PC-3 (cell line): ENCODE measurements around the gene C22orf42. TPM values are rescaled to one million over a fixed set of nuclear protein-coding genes. Genes with fewer than 3 reads are reported as not detected.
"Not testable (repeated sequence)": the region's sequence is repeated elsewhere in the genome, so short reads cannot be mapped to it uniquely, and the experiment has no call there.

ENCODE experiments used
- ATAC-seq: fragments of 200-7000 bp; cut with Tn5 transposase; 2 replicates; pipeline ENCODE4 v1.9.1; 2020; ENCODE audit warnings: mild to moderate bottlenecking, moderate library complexity
- BruUV-seq: library from RNA; stranded (reverse); fragments of 400-500 nt; replicated peaks from 2 replicates; lab custom pipeline; 2021; lab: Mats Ljungman, UMichigan
- CTCF ChIA-PET: fragments of 300-600 bp; sonication (Branson Sonifier 250); formaldehyde crosslinking; loops from one replicate; lab custom pipeline; 2022; ENCODE audit warnings: antibody characterized with exemption; lab: Charles Lee
- POLR2A ChIA-PET: fragments of 300-600 bp; sonication (Branson Sonifier 250); formaldehyde crosslinking; loops from one replicate; lab custom pipeline; 2022; ENCODE audit warnings: antibody characterized with exemption; ENCODE audit not compliant: unreplicated experiment; lab: Charles Lee
- DNase-seq: peaks from one replicate; pipeline ENCODE4 v3.0.0-alpha.2; 2015
- H2AFZ ChIP-seq: fragments of 300-600 bp; sonication (generic); 2 replicates; pipeline ENCODE4 v1.6.0; 2016; ENCODE audit warnings: antibody characterized with exemption, low read length
- H3F3A ChIP-seq: fragments of 300-600 bp; sonication (generic); one replicate; pipeline ENCODE4 v1.6.0; 2017; ENCODE audit warnings: antibody characterized with exemption, low read length, control low read depth, mild to moderate bottlenecking; ENCODE audit not compliant: unreplicated experiment
- H3K27ac ChIP-seq: fragments of 300-600 bp; sonication (generic); 2 replicates; pipeline ENCODE4 v1.5.1; 2016; ENCODE audit warnings: mild to moderate bottlenecking, low read length
- H3K27me3 ChIP-seq: fragments of 300-600 bp; sonication (generic); 2 replicates; pipeline ENCODE4 v1.6.1; 2016; ENCODE audit warnings: low read length, mixed read lengths
- H3K36me3 ChIP-seq: fragments of 300-600 bp; sonication (generic); 2 replicates; pipeline ENCODE4 v1.6.1; 2016; ENCODE audit warnings: low read depth, mixed run types, low read length, mixed read lengths
- H3K4me1 ChIP-seq: fragments of 300-600 bp; sonication (generic); 2 replicates; pipeline ENCODE4 v1.5.1; 2016; ENCODE audit warnings: low read length; ENCODE audit not compliant: insufficient read depth
- H3K4me2 ChIP-seq: fragments of 300-600 bp; sonication (generic); 2 replicates; pipeline ENCODE4 v1.6.0; 2016; ENCODE audit warnings: low read length
- H3K4me3 ChIP-seq: fragments of 300-600 bp; sonication (generic); 2 replicates; pipeline ENCODE4 v1.5.1; 2016; ENCODE audit warnings: mild to moderate bottlenecking, low read length, mixed read lengths
- H3K79me2 ChIP-seq: fragments of 300-600 bp; sonication (generic); 2 replicates; pipeline ENCODE4 v1.6.1; 2017; ENCODE audit warnings: low read length, mixed read lengths
- H3K9ac ChIP-seq: fragments of 300-600 bp; sonication (generic); 2 replicates; pipeline ENCODE4 v1.6.0; 2016; ENCODE audit warnings: mild to moderate bottlenecking, low read length
- H3K9me2 ChIP-seq: fragments of 300-600 bp; sonication (generic); replicated peaks from 2 replicates; pipeline ENCODE4 v1.6.1; 2016; ENCODE audit warnings: mixed run types, low read length, mixed read lengths
- H3K9me3 ChIP-seq: fragments of 300-600 bp; sonication (generic); 2 replicates; pipeline ENCODE4 v1.6.1; 2016; ENCODE audit warnings: low read length, mixed read lengths
- H4K20me1 ChIP-seq: fragments of 300-600 bp; sonication (generic); 2 replicates; pipeline ENCODE4 v1.6.1; 2016; ENCODE audit warnings: low read length, mixed read lengths
- EZH2 ChIP-seq: fragments of 300-600 bp; sonication (generic); IDR thresholded peaks from one replicate; pipeline ENCODE4 v1.6.1; 2017; ENCODE audit warnings: antibody characterized with exemption, mild to moderate bottlenecking, low read length; ENCODE audit not compliant: unreplicated experiment
- EZH2phosphoT487 ChIP-seq: fragments of 300-600 bp; sonication (generic); IDR thresholded peaks from 2 replicates; pipeline ENCODE4 v1.6.1; 2018; ENCODE audit warnings: mild to moderate bottlenecking, antibody characterized with exemption, low read length, borderline replicate concordance
- intact Hi-C: fragments of 100-400 bp; cut with micrococcal nuclease; formaldehyde crosslinking; loops from 2 replicates; pipeline ENCODE4 v1.9.0; 2023
- total RNA-seq: library from RNA; depleted of rRNA; stranded (reverse); fragments of >200 nt; gene quantifications from 2 replicates; pipeline ENCODE4 v1.2.3, GENCODE V29; 2014
- TF ChIP-seq, protein P1 (sequence below): fragments of 300-600 bp; sonication (generic); conservative IDR thresholded peaks from 2 replicates; pipeline ENCODE4 v1.5.1; 2017; ENCODE audit warnings: antibody characterized with exemption, low read depth, mild to moderate bottlenecking, low read length

The C22orf42 gene
- total RNA-seq, 1 experiment from 2014 or later, result not detected

DNA sequence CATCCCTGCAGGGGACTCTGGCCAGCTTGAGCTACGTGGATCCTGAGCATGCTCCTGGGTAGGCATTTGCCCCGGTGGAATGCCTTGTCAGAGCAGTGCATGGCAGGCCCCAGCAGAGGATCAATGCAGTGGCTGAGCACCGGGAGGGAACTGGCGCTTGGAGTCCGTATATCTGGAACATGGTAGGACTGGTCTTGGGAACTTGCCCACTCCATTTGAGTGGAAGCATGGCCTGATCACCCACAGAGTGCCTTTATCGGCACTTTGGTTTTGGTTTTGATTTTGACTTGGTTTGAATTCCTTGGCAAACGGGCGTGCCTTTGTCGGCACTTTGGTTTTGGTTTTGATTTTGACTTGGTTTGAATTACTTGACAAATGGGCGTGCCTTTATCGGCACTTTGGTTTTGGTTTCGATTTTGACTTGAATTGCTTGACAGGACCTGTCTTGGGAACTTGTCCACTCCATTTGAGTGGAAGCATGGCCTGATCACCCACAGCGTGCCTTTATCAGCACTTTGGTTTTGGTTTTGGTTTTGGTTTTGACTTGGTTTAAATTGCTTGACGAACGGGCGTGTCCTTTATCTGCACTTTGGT, 21.3 kb downstream of the C22orf42 start:
- H3K36me3 ChIP-seq, H3K9me3 ChIP-seq, H4K20me1 ChIP-seq, H3K27me3 ChIP-seq, POLR2A ChIA-PET, CTCF ChIA-PET, H3K9me2 ChIP-seq, BruUV-seq, H3K79me2 ChIP-seq, intact Hi-C loops, H3F3A ChIP-seq: not testable (repeated sequence)
- Histone ChIP-seq H3K4me1 (peaks cover 17% of the 10 kb centered on the region), H3K4me3 (peak overlapping the region; percentile 77), H2AFZ (peak overlapping the region; percentile 82), H3K27ac (peak overlapping the region; percentile 17), H3K9ac (peak overlapping the region; percentile 43), H3K4me2 (peak overlapping the region; percentile 87)
- peak; percentile 30 for ATAC-seq
- DNase-seq, result peak; percentile 67

DNA sequence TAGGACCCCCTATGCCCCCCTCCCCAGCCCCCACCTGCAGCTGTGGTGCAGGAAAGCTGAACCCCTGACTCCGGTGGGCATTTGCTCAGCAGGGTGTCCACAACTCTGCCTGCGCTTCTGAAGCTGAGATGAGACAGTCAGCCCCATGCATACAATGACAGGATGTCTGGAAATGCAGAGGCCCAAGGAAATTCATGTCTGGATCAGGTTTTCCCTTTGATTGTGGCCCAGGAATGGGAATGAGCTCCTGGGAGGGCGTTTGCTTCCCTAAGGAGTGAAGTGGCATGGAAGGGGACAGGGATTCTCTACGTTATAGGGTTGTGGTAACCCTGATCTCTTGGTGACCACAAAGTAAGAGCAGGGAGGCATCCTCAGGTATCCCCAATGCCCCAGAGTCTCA, 22.2 kb downstream of the C22orf42 start:
- H2AFZ ChIP-seq, H3K79me2 ChIP-seq, H3K4me2 ChIP-seq, H3K4me3 ChIP-seq, ATAC-seq, H3K9me2 ChIP-seq, intact Hi-C loops, POLR2A ChIA-PET, H3K27me3 ChIP-seq, DNase-seq, H3K27ac ChIP-seq, BruUV-seq, H3F3A ChIP-seq, H3K9ac ChIP-seq, CTCF ChIA-PET, H3K9me3 ChIP-seq, H3K36me3 ChIP-seq, H4K20me1 ChIP-seq: not testable (repeated sequence)
- peaks cover 17% of the 10 kb centered on the region for H3K4me1 ChIP-seq

DNA sequence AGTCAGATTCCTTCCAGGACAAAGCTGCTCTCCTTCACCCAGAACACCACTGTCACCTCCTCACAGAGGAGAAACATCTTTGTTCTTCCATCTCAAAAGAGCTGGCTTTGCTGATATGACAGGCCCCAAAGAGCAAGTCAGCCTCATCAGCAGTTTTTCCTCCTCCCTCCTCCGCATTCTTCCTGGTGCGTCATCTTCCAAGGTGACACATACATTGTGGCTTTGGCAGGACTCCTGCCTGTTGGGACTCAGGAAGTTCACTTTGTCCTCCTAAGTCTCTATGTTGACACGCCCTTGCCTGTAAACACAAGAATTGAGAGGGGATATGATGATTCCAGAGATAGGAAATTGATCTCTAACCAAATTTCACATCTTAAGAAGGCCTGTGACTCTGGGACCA, 23.1 kb downstream of the C22orf42 start:
- H3K36me3 ChIP-seq, H3K4me3 ChIP-seq, intact Hi-C loops, H3K9me3 ChIP-seq, H3F3A ChIP-seq, H2AFZ ChIP-seq, H4K20me1 ChIP-seq, H3K9me2 ChIP-seq, H3K27me3 ChIP-seq, BruUV-seq, CTCF ChIA-PET, POLR2A ChIA-PET, H3K79me2 ChIP-seq: not testable (repeated sequence)
- Histone ChIP-seq H3K9ac (0 out of 2 replicates have a peak overlapping the region, but pooled peaks have one; percentile 20), H3K27ac (peak overlapping the region; percentile 75), H3K4me1 (peaks cover 17% of the 10 kb centered on the region), H3K4me2 (0 out of 2 replicates have a peak overlapping the region, but pooled peaks have one; percentile 41)
- DNase-seq, result peak; percentile 94
- ATAC-seq, result peak; percentile 91

DNA sequence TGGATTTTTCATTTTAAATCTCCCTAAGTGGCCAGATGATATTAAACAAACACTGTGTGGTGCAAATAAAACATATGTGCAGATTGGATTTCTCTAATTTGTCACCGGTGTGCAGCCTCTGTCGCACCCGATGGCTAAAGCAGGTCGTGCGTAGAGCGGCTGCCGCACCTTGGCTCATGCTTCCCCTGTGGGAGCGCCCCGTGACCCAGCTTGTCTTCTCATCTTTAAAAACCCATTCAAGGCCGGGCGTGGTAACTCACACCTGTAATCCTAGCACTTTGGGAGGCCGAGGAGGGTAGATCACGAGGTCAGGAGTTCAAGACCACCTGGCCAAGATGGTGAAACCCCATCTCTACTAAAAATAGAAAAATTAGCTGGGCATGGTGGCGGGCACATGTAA, 24.3 kb downstream of the C22orf42 start:
- H2AFZ ChIP-seq, ATAC-seq, H3K9me2 ChIP-seq, CTCF ChIA-PET, H3K36me3 ChIP-seq, BruUV-seq, H3F3A ChIP-seq, H3K27me3 ChIP-seq, H3K4me3 ChIP-seq, H3K27ac ChIP-seq, H4K20me1 ChIP-seq, H3K79me2 ChIP-seq, DNase-seq, intact Hi-C loops, POLR2A ChIA-PET, H3K4me2 ChIP-seq, H3K9ac ChIP-seq, H3K9me3 ChIP-seq: not testable (repeated sequence)
- H3K4me1 ChIP-seq, result peaks cover 17% of the 10 kb centered on the region

DNA sequence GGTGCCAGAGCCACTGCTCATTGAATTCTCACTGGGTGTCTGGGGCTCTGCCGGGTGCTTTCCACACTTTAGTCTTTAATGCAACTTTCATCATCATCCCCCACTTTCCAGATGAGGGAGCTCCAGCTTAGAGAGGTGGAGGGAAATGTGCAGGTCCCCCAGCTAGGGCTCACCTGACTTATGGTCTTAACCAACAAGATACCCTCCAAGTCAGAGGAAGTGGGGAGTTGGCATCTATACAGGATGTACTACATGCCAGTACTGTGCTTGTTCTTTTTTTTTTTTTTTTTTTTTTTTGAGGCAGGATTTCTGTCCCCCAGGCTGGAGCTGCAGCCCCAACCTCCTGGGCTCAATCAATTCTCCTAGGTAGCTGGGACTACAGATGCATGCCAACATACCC, 26.3 kb downstream of the C22orf42 start:
- Histone ChIP-seq H3K4me2 (no peak overlapping the region), H3K27me3 (no peaks in the 10 kb centered on the region), H2AFZ (no peak overlapping the region), H3K9me3 (no peaks in the 10 kb centered on the region), H3F3A (no peaks in the 10 kb centered on the region), H3K9ac (no peak overlapping the region), H3K27ac (no peak overlapping the region), H3K4me3 (no peak overlapping the region), H3K79me2 (no peaks in the 10 kb centered on the region), H4K20me1 (no peaks in the 10 kb centered on the region), H3K4me1 (peaks cover 17% of the 10 kb centered on the region), H3K9me2 (no peaks in the 10 kb centered on the region), H3K36me3 (no peaks in the 10 kb centered on the region)
- ChIA-PET CTCF (no interaction called here), POLR2A (no interaction called here)
- TF ChIP-seq EZH2phosphoT487 (no peak), EZH2 (no peak)
- TF ChIP-seq, protein P1, sequence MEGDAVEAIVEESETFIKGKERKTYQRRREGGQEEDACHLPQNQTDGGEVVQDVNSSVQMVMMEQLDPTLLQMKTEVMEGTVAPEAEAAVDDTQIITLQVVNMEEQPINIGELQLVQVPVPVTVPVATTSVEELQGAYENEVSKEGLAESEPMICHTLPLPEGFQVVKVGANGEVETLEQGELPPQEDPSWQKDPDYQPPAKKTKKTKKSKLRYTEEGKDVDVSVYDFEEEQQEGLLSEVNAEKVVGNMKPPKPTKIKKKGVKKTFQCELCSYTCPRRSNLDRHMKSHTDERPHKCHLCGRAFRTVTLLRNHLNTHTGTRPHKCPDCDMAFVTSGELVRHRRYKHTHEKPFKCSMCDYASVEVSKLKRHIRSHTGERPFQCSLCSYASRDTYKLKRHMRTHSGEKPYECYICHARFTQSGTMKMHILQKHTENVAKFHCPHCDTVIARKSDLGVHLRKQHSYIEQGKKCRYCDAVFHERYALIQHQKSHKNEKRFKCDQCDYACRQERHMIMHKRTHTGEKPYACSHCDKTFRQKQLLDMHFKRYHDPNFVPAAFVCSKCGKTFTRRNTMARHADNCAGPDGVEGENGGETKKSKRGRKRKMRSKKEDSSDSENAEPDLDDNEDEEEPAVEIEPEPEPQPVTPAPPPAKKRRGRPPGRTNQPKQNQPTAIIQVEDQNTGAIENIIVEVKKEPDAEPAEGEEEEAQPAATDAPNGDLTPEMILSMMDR, result no peak
- BruUV-seq, result no TSS peak
- DNase-seq (no peak), ATAC-seq (no peak)
- intact Hi-C loops, result no loop called here
